Testis (tissue), 3 donors: ENCODE data around the gene RPS21. TPM values are rescaled to one million over a fixed set of nuclear protein-coding genes. Genes with fewer than 3 reads are reported as not detected.

Experiments used
- DNase-seq: peaks from one replicate; pipeline ENCODE4 v3.0.0-alpha.2; 2019
- H3K27ac ChIP-seq, 2 donors: fragments of 200-600 bp; sonication (generic); one replicate each; pipeline ENCODE4 v1.5.1; 2019
- H3K27me3 ChIP-seq: fragments of 200-600 bp; sonication (generic); one replicate; pipeline ENCODE4 v1.5.1; 2019
- H3K36me3 ChIP-seq: fragments of 200-600 bp; sonication (generic); one replicate; pipeline ENCODE4 v1.5.1; 2017; ENCODE audit warnings: low read depth; ENCODE audit errors: missing control alignments
- H3K4me1 ChIP-seq: fragments of 200-600 bp; sonication (generic); one replicate; pipeline ENCODE4 v1.5.1; 2019
- H3K4me3 ChIP-seq, 2 donors: fragments of 200-600 bp; sonication (generic); one replicate each; pipeline ENCODE4 v1.5.1; 2017 to 2019
- H3K9me3 ChIP-seq: fragments of 200-600 bp; sonication (generic); one replicate; pipeline ENCODE4 v1.5.1; 2017
- POLR2A ChIP-seq: fragments of 450-650 bp; IDR thresholded peaks from one replicate; pipeline ENCODE4 v1.6.1; 2017; ENCODE audit warnings: antibody characterized with exemption, mild to moderate bottlenecking, moderate library complexity
- WGBS, 2 donors: methylation state at CpG; one replicate each; pipeline ENCODE4 v1.1.5; 2018; 5-methylcytosine and 5-hydroxymethylcytosine counted together
- intact Hi-C: fragments of 100-400 bp; cut with DNase I; formaldehyde crosslinking; loops from one replicate; pipeline ENCODE4 v1.15.1; 2023; ENCODE audit warnings: low total_unique reads
- polyA plus RNA-seq: library from polyadenylated mRNA; stranded (reverse); fragments of 350-450 nt; fragmentation: Illumina TruSeq; extraction: RNeasy Lipid Tissue Mini Kit (QIAGEN cat#74804); gene quantifications from one replicate; pipeline ENCODE4 v1.2.3, GENCODE V29; 2014; ENCODE audit warnings: low read depth, low replicate concordance; ENCODE audit not compliant: insufficient read depth
- total RNA-seq, 2 donors: library from RNA; depleted of rRNA; stranded (reverse); fragments of >200 nt; gene quantifications; one replicate each; pipeline ENCODE4 v1.2.3, GENCODE V29; 2016
- TF ChIP-seq, protein P1 (sequence below), 3 experiments: fragments of 450-650 bp in 2 of 3; fragments of 200-600 bp in 1 of 3; sonication (generic) in 1 of 3; IDR thresholded peaks; one replicate each; pipeline ENCODE4 v1.5.1; 2016 to 2019; ENCODE audit warnings: antibody characterized with exemption in 3 of 3, mild to moderate bottlenecking in 2 of 3, moderate library complexity in 1 of 3

RPS21 gene
- total and polyA plus RNA-seq, 3 donors from 2014 or later: 548 to 1,387 (median 1,052) TPM

DNA sequence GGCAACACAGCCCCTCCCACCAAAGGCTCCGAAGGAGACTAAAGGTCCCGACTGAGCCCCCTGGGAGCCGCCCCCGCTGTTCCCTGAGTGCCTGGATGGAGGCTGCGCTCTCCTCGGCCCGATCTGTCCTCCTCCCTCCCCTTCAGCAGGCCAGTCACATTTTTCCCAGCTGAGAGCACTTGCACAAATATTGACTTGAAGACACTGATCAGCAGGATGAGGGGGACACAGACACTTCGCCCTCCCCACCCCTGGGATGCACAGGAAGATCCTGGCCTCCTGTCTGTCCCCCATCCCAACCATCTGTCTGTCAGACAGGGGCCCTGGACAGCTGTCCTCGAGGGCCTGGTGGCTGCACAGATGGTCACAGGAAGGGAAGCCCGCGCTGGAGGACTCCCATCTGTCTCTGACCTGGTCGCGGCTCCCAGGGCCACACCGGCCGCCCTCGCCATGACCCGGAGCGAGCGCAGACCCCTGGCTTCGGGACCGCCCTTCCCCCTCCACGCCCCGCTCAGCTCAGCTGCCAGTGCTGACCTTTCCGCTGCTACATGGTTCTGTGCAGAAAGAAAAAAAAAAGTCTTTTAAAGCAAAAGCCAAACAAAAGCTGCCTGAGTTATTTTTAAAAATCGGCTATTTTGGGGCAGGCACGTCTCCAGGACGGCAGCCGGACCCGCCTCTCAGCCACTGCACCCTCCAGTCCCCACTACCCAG, 30.9 kb upstream of the RPS21 start:
- H3K36me3 ChIP-seq: no peaks in the 10 kb centered on the region
- intact Hi-C loops: no loop called here
- DNase-seq: peak; percentile 59
- peak overlapping the region; percentile 66 to 80 for H3K27ac ChIP-seq
- WGBS, 2 donors: 46 to 54% methylated on average over 25 to 26 of the region's 29 CpGs
- H3K4me1 ChIP-seq: peaks cover 52% of the 10 kb centered on the region
- no peak overlapping the region for H3K4me3 ChIP-seq
- no peaks in the 10 kb centered on the region for H3K27me3 ChIP-seq
- no peaks in the 10 kb centered on the region for H3K9me3 ChIP-seq
- TF ChIP-seq POLR2A: no peak
- TF ChIP-seq, protein P1, sequence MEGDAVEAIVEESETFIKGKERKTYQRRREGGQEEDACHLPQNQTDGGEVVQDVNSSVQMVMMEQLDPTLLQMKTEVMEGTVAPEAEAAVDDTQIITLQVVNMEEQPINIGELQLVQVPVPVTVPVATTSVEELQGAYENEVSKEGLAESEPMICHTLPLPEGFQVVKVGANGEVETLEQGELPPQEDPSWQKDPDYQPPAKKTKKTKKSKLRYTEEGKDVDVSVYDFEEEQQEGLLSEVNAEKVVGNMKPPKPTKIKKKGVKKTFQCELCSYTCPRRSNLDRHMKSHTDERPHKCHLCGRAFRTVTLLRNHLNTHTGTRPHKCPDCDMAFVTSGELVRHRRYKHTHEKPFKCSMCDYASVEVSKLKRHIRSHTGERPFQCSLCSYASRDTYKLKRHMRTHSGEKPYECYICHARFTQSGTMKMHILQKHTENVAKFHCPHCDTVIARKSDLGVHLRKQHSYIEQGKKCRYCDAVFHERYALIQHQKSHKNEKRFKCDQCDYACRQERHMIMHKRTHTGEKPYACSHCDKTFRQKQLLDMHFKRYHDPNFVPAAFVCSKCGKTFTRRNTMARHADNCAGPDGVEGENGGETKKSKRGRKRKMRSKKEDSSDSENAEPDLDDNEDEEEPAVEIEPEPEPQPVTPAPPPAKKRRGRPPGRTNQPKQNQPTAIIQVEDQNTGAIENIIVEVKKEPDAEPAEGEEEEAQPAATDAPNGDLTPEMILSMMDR (IDR thresholded peaks at IDR 0.05): no peak

DNA sequence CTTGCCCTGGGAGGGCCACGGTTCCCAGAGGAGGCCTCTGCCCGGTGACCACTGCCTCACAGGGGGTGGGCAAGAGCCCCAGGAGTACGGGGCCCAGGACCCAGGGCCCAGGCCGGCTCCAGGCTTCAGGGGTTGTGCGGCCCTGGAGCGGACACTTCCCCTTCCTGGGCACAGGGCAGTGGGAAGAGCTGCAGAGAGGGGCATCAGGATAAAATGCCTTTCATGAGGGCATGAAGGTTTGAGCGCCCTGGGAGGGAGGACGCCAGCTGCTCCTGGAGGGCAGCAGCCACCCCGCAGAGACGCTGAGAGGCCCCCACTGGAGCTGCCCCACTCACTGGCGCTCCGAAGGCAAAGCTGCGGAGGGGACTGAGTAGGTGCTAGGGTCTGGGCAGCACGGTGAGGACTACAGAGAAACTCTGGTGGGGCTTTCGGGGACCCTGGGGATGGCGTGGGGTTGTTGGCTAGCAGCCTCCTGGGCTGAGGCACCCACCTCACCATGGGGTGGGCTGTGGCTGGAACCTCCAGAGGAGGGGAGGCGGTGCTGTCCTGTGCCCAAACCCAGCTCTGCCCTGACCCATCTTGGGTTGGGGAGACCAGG, 30.2 kb upstream of the RPS21 start:
- no peak for TF ChIP-seq POLR2A
- TF ChIP-seq, protein P1 (IDR thresholded peaks at IDR 0.05): no peak
- 63 to 64% methylated on average over 17 of the region's 17 CpGs for WGBS, 2 donors
- Histone ChIP-seq H3K9me3 (no peaks in the 10 kb centered on the region), H3K36me3 (no peaks in the 10 kb centered on the region), H3K27ac (peak overlapping the region; percentile 66 to 80), H3K27me3 (no peaks in the 10 kb centered on the region), H3K4me1 (peaks cover 52% of the 10 kb centered on the region), H3K4me3 (no peak overlapping the region)
- DNase-seq: no peak
- intact Hi-C loops: no loop called here

DNA sequence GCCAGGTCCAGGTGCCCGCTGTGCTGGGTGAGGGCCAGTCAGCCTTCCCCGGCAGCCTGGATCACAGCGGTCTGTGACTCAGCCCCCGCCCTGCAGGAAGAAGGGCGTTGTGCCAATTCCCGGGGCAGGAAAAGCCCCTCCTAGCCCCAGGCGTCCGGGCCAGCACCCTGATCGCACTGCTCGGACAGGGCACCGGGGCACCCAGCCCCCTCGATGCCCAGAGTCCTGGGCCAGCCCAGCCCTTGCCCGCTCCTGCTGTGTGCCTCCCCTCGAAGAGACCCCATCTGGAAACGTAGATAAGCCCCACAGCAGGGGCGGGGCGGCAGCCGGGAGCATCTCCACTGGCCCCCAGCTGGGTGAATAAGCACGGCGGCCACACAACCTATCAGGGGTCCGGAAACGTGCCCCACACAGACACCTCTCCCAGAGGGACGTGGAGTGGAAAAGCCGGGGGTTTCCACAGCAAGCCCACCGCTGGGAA, 29.7 kb upstream of the RPS21 start:
- Histone ChIP-seq H3K36me3 (no peaks in the 10 kb centered on the region), H3K9me3 (no peaks in the 10 kb centered on the region), H3K27ac (peak overlapping the region; percentile 66 to 80), H3K4me1 (peaks cover 52% of the 10 kb centered on the region), H3K27me3 (no peaks in the 10 kb centered on the region), H3K4me3 (no peak overlapping the region)
- intact Hi-C loops: no loop called here
- WGBS, 2 donors: 41 to 64% methylated on average over 8 to 24 of the region's 25 CpGs
- TF ChIP-seq POLR2A: no peak
- TF ChIP-seq, protein P1 (IDR thresholded peaks at IDR 0.05): no peak
- no peak for DNase-seq

DNA sequence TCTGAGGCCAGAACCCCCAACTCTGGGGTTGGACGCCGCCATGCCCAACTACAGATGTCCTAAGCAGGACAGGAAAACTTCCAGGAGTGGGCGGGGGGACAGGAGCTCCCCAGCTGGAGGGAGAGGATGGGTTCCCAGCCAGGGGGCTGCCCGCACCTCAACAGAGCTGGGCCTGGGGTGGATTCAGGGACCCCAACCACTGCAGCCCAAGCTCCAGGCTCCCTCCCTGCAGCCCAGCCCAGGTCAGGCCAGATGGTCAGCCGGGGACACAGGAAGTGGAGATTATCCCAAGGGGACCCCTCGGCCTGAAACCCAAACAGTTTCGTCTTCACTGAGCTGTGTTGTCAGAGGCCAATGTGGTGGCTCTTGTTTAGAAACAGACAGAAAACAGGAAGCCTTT, 29.2 kb upstream of the RPS21 start:
- Histone ChIP-seq H3K4me1 (peaks cover 52% of the 10 kb centered on the region), H3K27me3 (no peaks in the 10 kb centered on the region), H3K9me3 (no peaks in the 10 kb centered on the region), H3K36me3 (no peaks in the 10 kb centered on the region), H3K27ac (peak overlapping the region; percentile 66 to 80), H3K4me3 (no peak overlapping the region)
- 59 to 72% methylated on average over 3 to 7 of the region's 7 CpGs for WGBS, 2 donors
- intact Hi-C loops: no loop called here
- no peak for DNase-seq
- TF ChIP-seq POLR2A: no peak
- TF ChIP-seq, protein P1 (IDR thresholded peaks at IDR 0.05): no peak
